CD14-positive monocyte (primary cell): ENCODE data around the gene PLCH2. TPM values are rescaled to one million over a fixed set of nuclear protein-coding genes. Genes with fewer than 3 reads are reported as not detected.

Source experiments
- DNase-seq, 3 donors: peaks; one replicate each; pipeline ENCODE4 v3.0.0-alpha.2; 2011 to 2022
- H2AFZ ChIP-seq: 2 replicates; pipeline ENCODE4 v1.6.0; 2012; ENCODE audit warnings: mild to moderate bottlenecking, low read depth, low read length, inconsistent platforms; ENCODE audit not compliant: insufficient read depth, poor library complexity, severe bottlenecking
- H3K27ac ChIP-seq, 2 donors: 1 replicate in 1 of 2; 2 replicates in 1 of 2; pipeline ENCODE4 v1.5.1; 2012 to 2013; ENCODE audit warnings: low read length in 2 of 2, control low read depth in 1 of 2, inconsistent platforms in 1 of 2, low read depth in 1 of 2, mild to moderate bottlenecking in 1 of 2
- H3K27me3 ChIP-seq, 2 donors: one replicate each; pipeline versions ENCODE4 v1.6.0 to v1.6.1; 2011 to 2013; ENCODE audit warnings: low read length in 2 of 2; ENCODE audit not compliant: control insufficient read depth in 2 of 2, insufficient read depth in 2 of 2
- H3K36me3 ChIP-seq, 2 donors: replicated peaks in 1 of 2; 1 replicate in 1 of 2; 2 replicates in 1 of 2; pipeline versions ENCODE4 v1.5.1 to v1.6.1; 2012 to 2013; ENCODE audit warnings: low read length in 2 of 2, control low read depth in 1 of 2, inconsistent platforms in 1 of 2, mild to moderate bottlenecking in 1 of 2; ENCODE audit not compliant: insufficient read depth in 2 of 2, control insufficient read depth in 1 of 2
- H3K4me1 ChIP-seq, 2 donors: 1 replicate in 1 of 2; 2 replicates in 1 of 2; pipeline versions ENCODE4 v1.5.1 to v1.6.1; 2012 to 2013; ENCODE audit warnings: low read length in 2 of 2, control low read depth in 1 of 2, inconsistent platforms in 1 of 2, mild to moderate bottlenecking in 1 of 2, moderate library complexity in 1 of 2; ENCODE audit not compliant: insufficient read depth in 2 of 2, control insufficient read depth in 1 of 2
- H3K4me2 ChIP-seq: replicated peaks from 2 replicates; pipeline ENCODE3; 2012; ENCODE audit warnings: low read length, moderate library complexity, mild to moderate bottlenecking; ENCODE audit not compliant: poor library complexity, severe bottlenecking; ENCODE audit errors: extremely low read depth
- H3K4me3 ChIP-seq, 3 experiments: fragments of 200-600 bp in 1 of 3; sonication (generic) in 1 of 3; replicated peaks in 1 of 3; 1 replicate in 2 of 3; 2 replicates in 1 of 3; pipeline ENCODE4 v1.5.1; 2011 to 2013; ENCODE audit warnings: low read length in 3 of 3, mild to moderate bottlenecking in 3 of 3, control low read depth in 2 of 3, low read depth in 2 of 3, inconsistent platforms in 1 of 3, moderate library complexity in 1 of 3
- H3K79me2 ChIP-seq: 2 replicates; pipeline ENCODE4 v1.6.0; 2012; ENCODE audit warnings: mild to moderate bottlenecking, control low read depth, inconsistent platforms, low read length, moderate library complexity; ENCODE audit not compliant: insufficient read depth
- H3K9ac ChIP-seq: 2 replicates; pipeline ENCODE4 v1.6.0; 2017; ENCODE audit warnings: low read length, mild to moderate bottlenecking; ENCODE audit not compliant: insufficient read depth, poor library complexity, severe bottlenecking
- H3K9me3 ChIP-seq, 2 donors: replicated peaks in 1 of 2; 1 replicate in 1 of 2; 2 replicates in 1 of 2; pipeline versions ENCODE4 v1.5.1 to v1.6.1; 2012 to 2013; ENCODE audit warnings: low read length in 2 of 2, control low read depth in 1 of 2; ENCODE audit not compliant: control insufficient read depth in 1 of 2, insufficient read depth in 1 of 2
- H4K20me1 ChIP-seq: 2 replicates; pipeline ENCODE4 v1.6.0; 2012; ENCODE audit warnings: mild to moderate bottlenecking, low read length, control low read depth, moderate library complexity; ENCODE audit not compliant: insufficient read depth
- H3K27ac Mint-ChIP-seq, 7 donors: one replicate each; pipeline ENCODE4 v1.8.0; 2020; ENCODE audit warnings: mild to moderate bottlenecking in 7 of 7, mixed read lengths in 7 of 7, moderate library complexity in 6 of 7, inconsistent platforms in 2 of 7
- H3K27me3 Mint-ChIP-seq, 3 donors: one replicate each; pipeline ENCODE4 v1.8.0; 2021 to 2022; ENCODE audit warnings: low read depth in 3 of 3, mild to moderate bottlenecking in 3 of 3, mixed read lengths in 3 of 3, moderate library complexity in 3 of 3, inconsistent platforms in 1 of 3
- H3K36me3 Mint-ChIP-seq, 2 donors: one replicate each; pipeline ENCODE4 v1.8.0; 2020; ENCODE audit warnings: mixed read lengths in 2 of 2, inconsistent platforms in 1 of 2, mild to moderate bottlenecking in 1 of 2
- H3K4me1 Mint-ChIP-seq: one replicate; pipeline ENCODE4 v1.8.0; 2020; ENCODE audit warnings: mild to moderate bottlenecking, mixed read lengths
- H3K4me3 Mint-ChIP-seq, 2 donors: one replicate each; pipeline ENCODE4 v1.8.0; 2020; ENCODE audit warnings: mild to moderate bottlenecking in 2 of 2, mixed read lengths in 2 of 2, moderate library complexity in 1 of 2
- H3K9me3 Mint-ChIP-seq, 7 donors: one replicate each; pipeline ENCODE4 v1.8.0; 2020 to 2022; ENCODE audit warnings: mixed read lengths in 7 of 7, mild to moderate bottlenecking in 6 of 7, moderate library complexity in 6 of 7, inconsistent platforms in 2 of 7
- CTCF ChIP-seq: fragments of 200-600 bp; IDR thresholded peaks from one replicate; pipeline ENCODE4 v1.8.0; 2022; ENCODE audit warnings: antibody characterized with exemption, mild to moderate bottlenecking
- WGBS: methylation state at CpG from one replicate; pipeline ENCODE4 v1.1.5; 2013; ENCODE audit warnings: missing lambda C conversion rate; ENCODE audit not compliant: insufficient coverage; 5-methylcytosine and 5-hydroxymethylcytosine counted together
- intact Hi-C, 2 donors: fragments of 100-400 bp; cut with micrococcal nuclease; formaldehyde crosslinking; loops; one replicate each; pipeline versions ENCODE4 v1.15.0 to v1.15.1; 2023
- polyA plus RNA-seq, 3 donors: library from polyadenylated mRNA; depleted of rRNA in 1 of 3; unstranded in 2 of 3; stranded (reverse) in 1 of 3; fragments of 300-500 nt in 2 of 3; fragments of >200 nt in 1 of 3; fragmentation: Illumina TruSeq in 2 of 3; gene quantifications; 1 replicate in 2 of 3; 2 replicates in 1 of 3; pipeline ENCODE4 v1.2.3, GENCODE V29; 2012 to 2021

Gene PLCH2
- polyA plus RNA-seq, 3 donors: 1.2 TPM; not detected in 2

GRCh38 chr1:2499260-2499659, 23.2 kb downstream of the PLCH2 start:
- H4K20me1 ChIP-seq: no peaks in the 10 kb centered on the region
- Mint-ChIP-seq H3K36me3 (no peaks in the 10 kb centered on the region), H3K4me1 (peaks cover 8% of the 10 kb centered on the region), H3K4me3 (no peak overlapping the region), H3K27me3 (peaks cover 0 to 5% (median 4%) of the 10 kb centered on the region in 3 donors), H3K27ac (no peak overlapping the region), H3K9me3 (no peaks in the 10 kb centered on the region)
- H3K36me3 ChIP-seq: no peaks in the 10 kb centered on the region
- intact Hi-C loops: no loop called here
- H2AFZ ChIP-seq: no peak overlapping the region
- no peak overlapping the region for H3K27ac ChIP-seq
- no peak for DNase-seq
- no peaks in the 10 kb centered on the region for H3K9me3 ChIP-seq
- no peaks in the 10 kb centered on the region for H3K27me3 ChIP-seq
- H3K9ac ChIP-seq: no peak overlapping the region
- 79% methylated on average over 3 of the region's 4 CpGs for WGBS
- peaks cover 10 to 11% of the 10 kb centered on the region in 2 donors for H3K4me1 ChIP-seq
- no peak overlapping the region for H3K4me3 ChIP-seq
- TF ChIP-seq CTCF: no peak
- no peak overlapping the region for H3K4me2 ChIP-seq
- no peaks in the 10 kb centered on the region for H3K79me2 ChIP-seq

- Histone ChIP-seq H3K36me3 (no peaks in the 10 kb centered on the region), H3K9ac (peak overlapping the region; percentile 21), H3K4me3 (no peak overlapping the region), H3K4me2 (no peak overlapping the region), H4K20me1 (no peaks in the 10 kb centered on the region), H3K27me3 (no peaks in the 10 kb centered on the region), H2AFZ (no peak overlapping the region), H3K27ac (no peak overlapping the region), H3K9me3 (no peaks in the 10 kb centered on the region), H3K79me2 (no peaks in the 10 kb centered on the region), H3K4me1 (peaks cover 10 to 11% of the 10 kb centered on the region in 2 donors)
- intact Hi-C loops: no loop called here
- TF ChIP-seq CTCF: no peak
- no peak overlapping the region for H3K4me3 Mint-ChIP-seq
- DNase-seq: peak in 1 of 3 donors; percentile 8
- peaks cover 8% of the 10 kb centered on the region for H3K4me1 Mint-ChIP-seq
- 48% methylated on average over 19 of the region's 19 CpGs for WGBS
- H3K36me3 Mint-ChIP-seq: no peaks in the 10 kb centered on the region
- H3K27me3 Mint-ChIP-seq: peaks cover 0 to 5% (median 4%) of the 10 kb centered on the region in 3 donors
- H3K9me3 Mint-ChIP-seq: no peaks in the 10 kb centered on the region
- H3K27ac Mint-ChIP-seq: no peak overlapping the region
Observed at GRCh38 chr1:2499986-2500596, 24.0 kb downstream of the PLCH2 start.
